ENCODE measurements around the gene MARVELD1.
A peak's percentile ranks its signal among the peaks of the same experiment; 100 is the strongest.

Gene MARVELD1

DNA sequence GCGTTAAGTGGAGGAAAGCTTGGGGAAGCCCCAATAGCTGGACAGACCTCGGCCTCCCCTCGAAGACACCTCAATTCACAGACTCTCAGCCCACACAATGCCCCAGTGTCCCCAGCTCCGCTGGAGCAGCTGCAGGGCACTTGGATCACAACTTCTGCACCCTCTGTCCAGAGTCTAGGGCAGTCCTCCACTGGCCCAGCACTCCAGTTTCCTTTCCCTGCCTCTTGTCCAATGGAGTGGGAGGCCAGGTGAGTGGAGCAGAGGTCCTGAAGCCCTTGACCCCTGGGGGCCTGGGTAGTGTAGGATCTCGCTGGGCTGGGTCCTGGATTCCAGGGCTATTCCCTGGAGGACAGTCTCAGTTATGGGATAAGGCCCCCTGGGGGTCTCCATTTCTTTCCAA, 46.4 kb downstream of the MARVELD1 start:
- DNase-seq: no peak

- no peak for DNase-seq
Measured at GRCh38 chr10:97760461-97761257, 47.1 kb downstream of the MARVELD1 start.

GRCh38 chr10:97761331-97761865, 47.9 kb downstream of the MARVELD1 start:
- no peak for DNase-seq

GRCh38 chr10:97762056-97762455, 48.5 kb downstream of the MARVELD1 start:
- DNase-seq: no peak

DNA sequence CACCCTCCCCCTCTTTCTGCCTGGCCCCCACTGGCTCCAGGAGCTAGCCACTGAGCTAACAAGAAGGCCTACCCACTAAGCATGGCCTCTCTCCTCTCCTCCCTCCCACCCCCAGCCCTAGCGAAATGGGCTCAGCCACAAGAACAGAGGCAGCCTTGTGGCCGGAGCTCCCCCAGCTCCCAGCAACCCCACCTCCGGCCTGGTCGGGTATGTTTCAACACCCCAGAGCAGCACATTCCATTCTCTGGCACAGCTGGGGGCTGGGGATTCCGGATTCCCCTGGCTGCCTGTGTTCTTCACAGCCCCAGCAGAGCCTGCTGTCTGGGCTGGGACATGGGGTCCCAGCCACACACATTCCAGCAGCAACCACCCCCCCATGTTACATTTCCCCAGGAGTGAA, 49.3 kb downstream of the MARVELD1 start:
- DNase-seq: peak; percentile 25

DNA sequence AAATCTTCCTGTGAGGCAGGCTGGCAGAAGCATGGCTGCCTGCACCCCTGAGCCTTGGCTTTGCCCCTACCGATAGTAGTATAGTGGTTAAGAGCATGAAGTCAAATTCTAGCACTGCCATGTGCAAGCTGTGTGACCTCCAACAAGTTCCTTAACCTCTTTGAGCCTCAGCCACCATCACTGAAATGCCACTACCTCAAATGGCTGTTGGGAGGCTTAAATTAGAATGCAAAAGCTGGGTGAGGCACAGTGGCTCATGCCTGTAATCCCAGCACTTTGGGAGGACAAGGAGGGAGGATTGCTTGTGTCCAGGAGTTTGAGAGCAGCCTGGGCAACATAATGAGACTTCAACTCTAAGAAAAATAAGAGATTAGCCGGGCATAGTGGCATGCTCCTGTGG, 49.9 kb downstream of the MARVELD1 start:
- no peak for DNase-seq

- DNase-seq: no peak
Measured at GRCh38 chr10:97763947-97764346, 50.4 kb downstream of the MARVELD1 start.

DNA sequence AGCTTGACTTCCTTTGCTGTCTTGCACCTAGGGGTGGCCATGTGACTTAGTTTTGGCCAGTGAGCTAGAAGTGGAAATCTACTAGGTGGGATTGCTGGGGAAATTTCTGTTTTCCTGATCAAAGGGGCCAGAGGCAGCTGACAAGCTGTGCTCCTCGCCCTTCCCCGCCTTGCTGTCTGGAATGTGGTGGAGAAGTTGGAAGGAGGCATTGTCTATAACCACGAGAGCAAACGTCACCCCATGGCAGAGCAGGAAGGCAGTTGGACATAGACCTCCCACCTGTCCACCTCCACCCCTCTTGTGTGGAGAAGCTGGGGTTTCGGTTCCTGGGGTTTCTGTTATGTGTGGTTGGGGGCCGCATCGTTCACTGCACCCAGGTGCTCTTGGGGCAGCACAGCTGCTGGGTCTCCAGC, 51.0 kb downstream of the MARVELD1 start:
- peak; percentile 5 for DNase-seq

DNA sequence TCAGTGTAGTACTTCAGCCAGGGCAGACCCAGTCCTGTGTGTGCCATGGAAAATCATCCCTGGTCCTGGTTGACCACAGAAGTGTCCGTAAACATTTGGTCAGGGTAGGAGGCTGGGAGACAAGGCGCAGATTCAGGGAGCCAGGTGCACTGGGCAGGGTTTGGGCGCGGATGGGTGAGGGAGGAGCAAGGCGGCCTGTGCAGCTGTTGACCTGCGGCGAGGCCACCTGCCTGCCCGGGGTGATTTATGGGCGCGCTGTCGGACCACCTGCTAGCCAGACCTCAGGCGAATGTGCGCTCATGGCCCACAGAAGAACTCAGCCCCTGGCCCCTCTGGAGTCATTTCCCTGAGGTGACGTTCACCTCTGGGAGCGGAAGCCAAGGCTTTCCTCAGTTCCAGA, 51.7 kb downstream of the MARVELD1 start:
- DNase-seq: no peak

DNA sequence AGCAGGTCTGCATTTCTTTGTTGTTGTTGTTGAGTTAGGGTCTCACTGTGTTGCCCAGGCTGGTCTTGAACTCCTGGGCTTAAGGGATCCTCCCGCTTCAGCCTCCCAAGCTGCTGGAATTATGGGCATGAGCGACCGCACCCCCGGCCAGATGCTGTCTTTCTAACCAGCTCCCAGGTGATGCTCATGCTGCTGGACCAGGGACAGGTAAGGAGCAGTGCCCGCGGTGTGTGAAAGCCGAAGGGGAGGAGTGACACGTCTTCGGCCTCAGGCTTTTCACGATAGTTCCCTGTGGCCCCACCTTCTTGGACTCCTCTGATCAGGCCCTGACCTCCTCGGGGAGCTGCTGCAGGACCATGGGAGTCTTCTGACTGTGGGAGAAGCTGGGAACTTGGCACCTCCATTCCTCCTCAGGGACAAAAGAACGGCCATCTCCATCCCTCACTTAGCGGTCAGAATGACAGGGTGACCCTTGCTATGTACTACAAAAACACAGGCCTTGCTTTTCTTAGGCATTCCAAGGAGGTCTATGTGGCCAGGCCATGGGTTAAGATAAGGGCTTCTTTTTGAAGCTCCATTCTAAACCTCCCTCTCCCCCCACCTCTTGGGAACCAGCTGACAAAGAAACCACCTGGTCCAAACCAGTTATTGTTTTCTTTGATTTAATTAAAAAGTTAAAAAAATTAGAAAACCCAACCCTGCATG, 52.7 kb downstream of the MARVELD1 start:
- no peak for DNase-seq

GRCh38 chr10:97766996-97767924, 53.7 kb downstream of the MARVELD1 start:
- no peak for DNase-seq
